Pancreas (tissue), 10 donors: ENCODE data around the gene PAGR1. TPM values are rescaled to one million over a fixed set of nuclear protein-coding genes. Genes with fewer than 3 reads are reported as not detected.
"Not testable (repeated sequence)": the region's sequence is repeated elsewhere in the genome, so short reads cannot be mapped to it uniquely, and the experiment has no call there.

ENCODE experiments used
- ATAC-seq, 4 donors: fragments of 200-7000 bp; cut with Tn5 transposase; one replicate each; pipeline versions ENCODE4 v1.8.0 to v1.9.1; 2020; ENCODE audit warnings: mild to moderate bottlenecking in 4 of 4, moderate library complexity in 4 of 4
- DNase-seq, 6 donors: peaks; one replicate each; pipeline ENCODE4 v3.0.0-alpha.2; 2020
- FAIRE-seq: peaks from 2 replicates; lab custom pipeline; 2012; peaks lifted over from hg19 to GRCh38; lab: Jason Lieb, UNC
- H3K27ac ChIP-seq, 4 donors: fragments of 200-600 bp; sonication (generic); 1 replicate in 3 of 4; 2 replicates in 1 of 4; pipeline versions ENCODE4 v1.5.0 to v1.8.0; 2020
- H3K27me3 ChIP-seq, 4 donors: fragments of 200-600 bp; one replicate each; pipeline ENCODE4 v1.8.0; 2021
- H3K36me3 ChIP-seq, 3 donors: fragments of 200-600 bp; sonication (generic) in 1 of 3; one replicate each; pipeline versions ENCODE4 v1.5.0 to v1.8.0; 2020 to 2021
- H3K4me1 ChIP-seq, 3 donors: fragments of 200-600 bp; one replicate each; pipeline ENCODE4 v1.8.0; 2021
- H3K4me3 ChIP-seq, 4 donors: fragments of 200-600 bp; sonication (generic) in 2 of 4; one replicate each; pipeline versions ENCODE4 v1.5.0 to v1.8.0; 2020 to 2021
- H3K9me3 ChIP-seq, 4 donors: fragments of 200-600 bp; one replicate each; pipeline ENCODE4 v1.8.0; 2021
- CTCF ChIP-seq, 4 donors: fragments of 200-600 bp; sonication (generic) in 3 of 4; IDR thresholded peaks; one replicate each; pipeline versions ENCODE4 v1.5.0 to v1.8.0; 2021; ENCODE audit warnings: antibody characterized with exemption in 4 of 4
- WGBS, 2 donors: extraction: QIAGEN DNeasy Blood & Tissue Kit; methylation state at CpG; one replicate each; pipeline ENCODE4 v1.1.7; 2013; 5-methylcytosine and 5-hydroxymethylcytosine counted together
- intact Hi-C, 3 donors: fragments of 100-400 bp; cut with DNase I; formaldehyde crosslinking; loops; one replicate each; pipeline versions ENCODE4 v1.11.1 to v1.14.2; 2022
- polyA plus RNA-seq, 2 donors: library from polyadenylated mRNA; stranded (reverse); fragments of 200-250 nt; gene quantifications; one replicate each; pipeline ENCODE4 v1.2.3, GENCODE V29; 2013
- total RNA-seq, 6 donors: library from RNA; stranded (reverse); fragmentation: NEBNext Ultra II Directional in 4 of 6; extraction: Animal tissue kit (Norgen Biotek cat#: 25700) in 4 of 6; gene quantifications; one replicate each; pipeline versions ENCODE4 v1.2.1 to v1.2.4, GENCODE V29; 2021 to 2023
- donor health status: healthy with polysubstance abuse.
- donor health status: DM: no; HTN: no; CAD: no; lungs with moderate emphysema.
- donor health status: DM: no; HTN: no; CAD: no.
- donor health status: control.
- donor health status: control.
- donor health status: Bipolar disorder and iron deficiency.
- donor health status: DM: yes; HTN: yes; CAD: no.
- donor health status: DM: no; HTN: no; CAD: no.
- donor health status: DM: no; HTN: no; CAD: no.
- donor health status: DM: yes; HTN: yes; CAD: no.

PAGR1 gene
- total and polyA plus RNA-seq, 8 donors = 8.1 to 34.7 (median 12.7) TPM

DNA sequence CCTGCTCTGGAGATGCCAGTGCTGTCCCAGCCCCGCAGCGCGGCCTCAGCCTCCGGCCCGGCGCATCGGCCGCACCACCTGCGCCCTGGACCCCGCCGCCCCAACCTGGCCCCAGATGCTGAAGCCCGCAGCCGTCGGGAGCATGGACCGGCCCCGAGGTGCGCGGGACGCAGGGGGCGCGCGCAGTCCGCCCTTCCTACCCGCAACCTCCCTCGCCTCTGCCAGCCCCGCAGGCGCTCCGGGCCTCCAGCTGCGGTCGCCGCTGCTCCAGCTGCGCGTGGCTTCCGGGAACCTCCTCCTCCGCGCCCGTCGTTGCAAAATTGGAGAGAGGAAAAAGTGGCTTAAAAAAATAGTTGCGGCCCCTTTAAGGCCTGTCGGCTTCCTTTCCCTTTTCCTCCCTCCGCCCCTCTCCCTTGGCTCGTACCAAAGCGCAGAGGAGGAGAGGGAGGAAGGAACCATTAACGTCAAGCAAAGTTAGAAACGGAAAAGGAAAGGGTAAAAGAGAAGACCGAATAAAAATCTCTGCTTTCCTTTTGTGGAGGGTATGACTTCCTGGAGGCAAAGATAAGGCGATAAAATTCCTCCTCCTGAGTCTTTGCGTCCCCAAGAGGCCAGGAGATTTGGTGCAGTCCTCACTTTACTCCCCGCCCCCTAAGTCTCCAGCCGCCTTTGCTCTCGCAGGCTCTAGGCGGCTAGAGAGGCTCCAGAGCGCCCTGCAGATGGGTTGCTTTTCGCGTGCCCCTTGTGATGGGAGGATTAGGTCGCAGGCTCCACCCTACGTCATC, 47.1 kb downstream of the PAGR1 start, which contains the start of gene CDIPT:
CDIPT (minus strand) TSS at position 343 of the 785 bp plus-strand sequence. CDS start 369 bp downstream, outside the sequence.
- H3K4me1 ChIP-seq = peaks cover 0 to 16% (median 11%) of the 10 kb centered on the region in 3 donors
- WGBS, 2 donors = 0% methylated on average over 50 to 57 of the region's 57 CpGs
- H3K4me3 ChIP-seq = peak within 1 kb of the TSS; percentile 76 to 100 (median 89)
- peaks cover 0 to 9% (median 0%) of the 10 kb centered on the region in 3 donors for H3K36me3 ChIP-seq
- FAIRE-seq (peak; percentile 5), DNase-seq (peak; percentile 82 to 96 (median 94)), ATAC-seq (peak; percentile 96 to 99 (median 96))
- H3K9me3 ChIP-seq = no peaks in the 10 kb centered on the region
- no peaks in the 10 kb centered on the region for H3K27me3 ChIP-seq
- peak within 1 kb of the TSS; percentile 85 to 96 (median 90) for H3K27ac ChIP-seq
- intact Hi-C loops = loop anchor here in 1 of 3 donors (10.0 kb wide), 1 partner anchor 142 kb away; no protein-coding TSS in a partner anchor
- TF ChIP-seq CTCF (IDR thresholded peaks at IDR 0.05) = peak; percentile 17 to 32 (median 24)

- 32% methylated on average over 15 to 16 of the region's 16 CpGs for whole genome bisulfite sequencing, 2 donors
- Histone ChIP-seq H3K36me3 (peaks cover 0 to 9% (median 0%) of the 10 kb centered on the region in 3 donors), H3K9me3 (no peaks in the 10 kb centered on the region), H3K4me3 (peak overlapping the region in 1 of 4 donors; percentile 100), H3K4me1 (peaks cover 0 to 16% (median 11%) of the 10 kb centered on the region in 3 donors), H3K27me3 (no peaks in the 10 kb centered on the region), H3K27ac (peak overlapping the region; percentile 85 to 96 (median 90))
- TF ChIP-seq CTCF (IDR thresholded peaks at IDR 0.05) = no peak
- DNase-seq (no peak), FAIRE-seq (no peak), ATAC-seq (no peak)
- intact Hi-C loops = loop anchor here in 1 of 3 donors (10.0 kb wide), 1 partner anchor 141 kb away; no protein-coding TSS in a partner anchor
These were observed 47.7 kb downstream of the PAGR1 start for GRCh38 chr16:29863669-29863984.

GRCh38 chr16:29864205-29864604, 48.3 kb downstream of the PAGR1 start:
- peaks cover 0 to 16% (median 11%) of the 10 kb centered on the region in 3 donors for H3K4me1 ChIP-seq
- no peak overlapping the region for H3K27ac ChIP-seq
- no peak for ATAC-seq
- intact Hi-C loops = loop anchor here in 1 of 3 donors (10.0 kb wide), 1 partner anchor 141 kb away; no protein-coding TSS in a partner anchor
- WGBS, 2 donors = 71% methylated on average over 9 of the region's 9 CpGs
- no peak overlapping the region for H3K4me3 ChIP-seq
- H3K27me3 ChIP-seq = no peaks in the 10 kb centered on the region
- peaks cover 0 to 9% (median 0%) of the 10 kb centered on the region in 3 donors for H3K36me3 ChIP-seq
- no peaks in the 10 kb centered on the region for H3K9me3 ChIP-seq
- FAIRE-seq = no peak
- TF ChIP-seq CTCF (IDR thresholded peaks at IDR 0.05) = no peak
- no peak for DNase-seq

- H3K4me3 ChIP-seq = no peak overlapping the region
- FAIRE-seq = no peak
- no peak for TF ChIP-seq CTCF (IDR thresholded peaks at IDR 0.05)
- H3K9me3 ChIP-seq = no peaks in the 10 kb centered on the region
- H3K4me1 ChIP-seq = peaks cover 0 to 3% (median 0%) of the 10 kb centered on the region in 3 donors
- H3K27me3 ChIP-seq = no peaks in the 10 kb centered on the region
- no peaks in the 10 kb centered on the region for H3K36me3 ChIP-seq
- no peak overlapping the region for H3K27ac ChIP-seq
- WGBS, 2 donors = 65 to 67% methylated on average over 8 of the region's 8 CpGs
- ATAC-seq = no peak
- no peak for DNase-seq
- intact Hi-C loops = loop anchor here in 1 of 3 donors (10.0 kb wide), 1 partner anchor 136 kb away; no protein-coding TSS in a partner anchor
These were observed 52.6 kb downstream of the PAGR1 start for GRCh38 chr16:29868396-29869009.

DNA sequence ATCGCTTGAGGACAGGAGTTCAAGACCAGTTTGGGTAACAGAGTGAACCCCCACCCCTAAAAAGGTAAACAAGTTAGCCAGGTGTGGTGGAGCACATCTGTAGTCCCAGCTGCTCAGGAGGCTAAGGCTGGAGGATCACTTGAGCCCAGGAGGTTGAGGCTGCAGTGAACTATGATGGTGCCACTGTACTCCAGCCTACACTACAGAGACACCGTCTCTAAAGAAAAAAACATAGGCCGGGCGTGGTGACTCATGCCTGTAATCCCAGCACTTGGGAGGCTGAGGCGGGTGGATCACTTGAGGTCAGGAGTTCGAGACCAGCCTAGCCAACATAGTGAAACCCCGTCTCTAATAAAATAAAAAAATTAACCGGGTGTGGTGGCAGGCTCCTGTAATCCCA, 53.1 kb downstream of the PAGR1 start:
- not testable (repeated sequence) for H3K4me1 ChIP-seq, H3K27ac ChIP-seq, ATAC-seq, H3K27me3 ChIP-seq, H3K4me3 ChIP-seq, DNase-seq, H3K9me3 ChIP-seq, FAIRE-seq, H3K36me3 ChIP-seq
- 87 to 93% methylated on average over 8 of the region's 8 CpGs for WGBS, 2 donors
- intact Hi-C loops = loop anchor here in 1 of 3 donors (10.0 kb wide), 1 partner anchor 136 kb away; no protein-coding TSS in a partner anchor
